ENCODE results near the gene LDB2.

- no peak for TF ChIP-seq POLR2A (IDR thresholded peaks at IDR 0.05; ENCODE audit: low read depth, low read length)
- TF ChIP-seq CTCF (IDR thresholded peaks at IDR 0.05; ENCODE audit: extremely low read depth in 1 of 2, insufficient read depth in 1 of 2, low read depth in 1 of 2, low read length in 2 of 2), result no peak
- TF ChIP-seq GATA2 (IDR thresholded peaks at IDR 0.05; ENCODE audit: insufficient read depth, insufficient read length, low read depth, low read length), result no peak
- TF ChIP-seq POLR2AphosphoS5 (IDR thresholded peaks at IDR 0.05; ENCODE audit: insufficient read depth, low read depth, low read length), result no peak
- no peak for TF ChIP-seq EZH2 (IDR thresholded peaks at IDR 0.05; ENCODE audit: borderline replicate concordance, low read depth, low read length, severe bottlenecking)
- no peak for TF ChIP-seq JUN (IDR thresholded peaks at IDR 0.05; ENCODE audit: borderline replicate concordance, insufficient read depth, insufficient read length, low read depth)
- no peak for TF ChIP-seq FOS (IDR thresholded peaks at IDR 0.05; ENCODE audit: borderline replicate concordance, insufficient read depth, low read length)
- TF ChIP-seq MYC (IDR thresholded peaks at IDR 0.05; ENCODE audit: low read depth, low read length), result no peak
- no peak for TF ChIP-seq MAX (IDR thresholded peaks at IDR 0.05; ENCODE audit: insufficient read depth, insufficient read length)
Observed at GRCh38 chr4:16663307-16663706, 235.1 kb downstream of the LDB2 start.
